Right ventricle myocardium inferior (tissue), 1 donor: Measurements from ENCODE around the gene EPM2A. TPM values are rescaled to one million over a fixed set of nuclear protein-coding genes. Genes with fewer than 3 reads are reported as not detected.
A peak's percentile ranks its signal among the peaks of the same experiment; 100 is the strongest.

Experiments
- ATAC-seq: fragments of 200-7000 bp; cut with Tn5 transposase; one replicate; pipeline ENCODE4 v1.9.1; 2020; ENCODE audit warnings: mild to moderate bottlenecking, moderate library complexity
- DNase-seq: peaks from one replicate; pipeline ENCODE4 v3.0.0; 2021; ENCODE audit errors: missing footprints
- intact Hi-C: fragments of 100-400 bp; cut with DNase I; formaldehyde crosslinking; loops from one replicate; pipeline ENCODE4 v1.11.0; 2022
- total RNA-seq: library from RNA; stranded (reverse); fragmentation: NEBNext Ultra II Directional; extraction: Animal tissue kit (Norgen Biotek cat#: 25700); gene quantifications from one replicate; pipeline ENCODE4 v1.2.1, GENCODE V29; 2021
- donor health status: DM: no; HTN: yes; CAD: no; lungs with severe emphysema.

EPM2A gene
- total RNA-seq, 1 donor from 2014 or later, result 47.3 TPM

DNA sequence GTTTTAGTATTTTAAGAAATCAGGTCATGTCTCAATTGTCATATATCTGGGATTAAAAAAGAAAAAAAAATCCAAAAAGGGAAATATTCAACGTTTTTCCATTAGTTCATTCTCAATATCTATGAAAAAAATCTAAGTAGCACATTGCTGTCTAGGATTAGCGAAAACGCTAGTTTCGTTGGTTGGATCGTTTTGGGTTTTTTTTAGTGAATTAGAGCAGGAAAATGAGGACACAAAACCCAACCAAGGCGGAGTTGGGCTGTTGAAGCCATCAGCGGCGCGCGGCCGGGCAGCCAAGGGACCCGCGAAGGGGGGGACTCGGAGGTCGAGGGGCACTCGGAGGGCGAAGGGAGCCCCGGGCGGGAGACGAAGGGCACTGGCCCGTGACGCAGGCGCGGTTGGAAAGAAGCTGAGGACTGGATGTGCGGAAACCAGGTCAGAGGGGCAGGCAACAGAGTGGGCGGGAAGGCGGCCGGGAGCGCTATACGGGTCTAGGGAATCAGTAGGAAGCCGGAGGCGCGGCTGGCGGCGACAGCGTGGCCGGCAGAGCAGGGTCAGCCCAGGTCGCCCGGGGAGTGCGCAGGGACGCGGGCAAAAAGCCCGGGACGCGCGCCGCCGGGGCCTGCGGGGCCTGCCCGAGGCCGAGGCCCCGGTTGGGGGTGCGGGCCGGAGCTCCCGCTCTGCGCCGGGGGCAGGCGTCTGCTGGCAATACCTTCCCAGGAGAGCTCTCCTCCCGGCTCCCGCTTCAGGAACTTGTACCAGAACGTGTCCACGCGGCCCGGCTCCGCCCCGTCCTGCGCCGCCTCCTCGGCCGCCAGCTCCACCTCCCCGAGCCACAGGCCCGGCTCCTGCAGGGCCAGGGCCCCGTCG is 599 bp downstream of the EPM2A start:
- intact Hi-C loops, result loop anchor here (1.0 to 10.0 kb wide), 3 partner anchors 82 to 810 kb away; partner anchors contain the start of gene RAB32
- ATAC-seq, result peak; percentile 93

DNA sequence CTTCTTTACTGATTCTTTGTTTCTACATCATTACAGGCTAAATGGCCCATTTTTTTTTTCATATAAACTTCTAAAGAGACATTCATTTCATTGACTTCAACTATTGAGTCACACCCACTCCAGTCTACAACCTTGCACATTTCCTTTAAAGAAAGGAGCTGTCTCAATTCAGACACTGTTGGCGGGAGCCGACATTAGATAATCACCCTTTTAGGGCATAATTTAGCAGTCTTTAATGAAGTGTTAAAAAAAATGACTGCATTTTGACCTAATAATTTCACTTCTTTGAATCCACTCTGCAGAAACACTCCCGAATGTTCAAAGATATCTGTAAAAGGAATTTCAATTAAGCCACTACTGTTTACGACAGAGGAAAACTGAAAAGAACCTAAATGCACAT is 1.5 kb downstream of the EPM2A start:
- intact Hi-C loops, result loop anchor here (10.0 kb wide), 2 partner anchors 151 to 811 kb away; partner anchors contain the start of gene RAB32
- DNase-seq, result no peak
- no peak for ATAC-seq

More for the DNA sequence above, 599 bp downstream of the EPM2A start:
- DNase-seq, result peak; percentile 95

GRCh38 chr6:145733207-145733606 is 2.1 kb downstream of the EPM2A start:
- ATAC-seq (no peak), DNase-seq (no peak)
- intact Hi-C loops, result loop anchor here (10.0 kb wide), 2 partner anchors 152 to 812 kb away; partner anchors contain the start of gene RAB32

- intact Hi-C loops, result loop anchor here (10.0 kb wide), 2 partner anchors 153 to 813 kb away; partner anchors contain the start of gene RAB32
- DNase-seq, result no peak
- no peak for ATAC-seq
These were observed 3.9 kb downstream of the EPM2A start for GRCh38 chr6:145731447-145731846.

DNA sequence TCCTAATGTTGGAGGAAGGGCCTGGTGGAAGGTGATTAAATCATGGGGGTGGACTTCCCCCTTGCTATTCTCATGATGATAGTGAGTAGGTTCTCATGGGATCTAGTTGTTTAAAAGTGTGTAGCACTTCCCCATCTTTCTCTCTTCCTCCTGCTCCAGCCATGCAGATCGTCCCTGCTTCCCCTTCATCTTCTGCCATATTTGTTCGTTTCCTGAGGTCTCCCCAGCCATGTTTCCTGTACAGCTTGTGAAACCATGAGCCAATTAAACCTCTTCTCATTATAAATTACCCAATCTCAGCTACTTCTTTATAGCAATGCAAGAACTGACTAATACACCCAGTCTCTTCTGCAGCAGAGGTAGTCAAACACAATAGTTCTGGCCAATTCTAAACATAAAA is 5.4 kb downstream of the EPM2A start:
- intact Hi-C loops, result loop anchor here (10.0 kb wide), 2 partner anchors 155 to 815 kb away; partner anchors contain the start of gene RAB32
- no peak for ATAC-seq
- no peak for DNase-seq

DNA sequence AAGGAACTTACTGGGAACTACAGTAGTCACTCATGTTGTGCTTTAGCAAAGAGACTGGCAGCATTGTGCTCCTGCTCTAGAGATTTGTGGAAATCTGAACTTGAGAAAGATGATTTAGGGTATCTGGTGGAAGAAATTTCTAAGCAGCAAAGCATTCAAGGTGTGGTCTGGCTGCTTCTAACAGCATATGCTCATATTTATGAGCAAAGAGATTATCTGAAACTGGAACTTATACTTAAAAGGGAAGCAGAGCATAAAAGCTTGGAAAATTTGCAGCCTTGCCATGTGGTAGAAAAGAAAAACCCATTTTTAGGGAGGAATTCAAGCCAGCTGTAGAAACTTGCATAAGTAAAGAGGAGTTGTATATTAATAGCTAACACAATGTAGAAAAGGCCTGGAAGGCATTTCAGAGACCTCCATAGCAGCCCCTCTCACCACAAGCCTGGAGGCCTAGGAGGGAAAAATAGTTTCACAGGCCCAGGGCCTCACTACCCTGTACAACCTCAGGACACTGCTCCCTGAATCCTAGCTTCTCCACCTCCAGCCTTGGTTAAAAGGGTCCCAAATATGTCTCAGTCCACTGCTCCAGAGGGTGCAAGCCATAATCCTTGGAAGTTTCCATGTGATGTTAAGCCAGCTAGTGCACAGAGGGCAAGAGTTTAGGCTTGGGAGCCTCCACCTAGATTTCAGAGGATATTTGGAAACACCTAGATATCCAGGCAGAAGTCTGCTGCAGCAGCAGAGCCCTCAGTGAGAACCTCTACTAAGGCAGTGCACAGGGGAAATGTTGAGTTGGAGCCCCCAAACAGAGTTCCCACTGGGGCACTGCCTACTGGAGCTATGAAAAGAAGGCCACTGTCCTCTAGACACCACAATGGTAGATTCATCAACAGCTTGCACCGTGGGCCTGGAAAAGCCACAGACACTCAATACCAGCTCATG is 6.6 kb downstream of the EPM2A start:
- intact Hi-C loops, result no loop called here
- ATAC-seq, result no peak
- DNase-seq, result no peak

DNA sequence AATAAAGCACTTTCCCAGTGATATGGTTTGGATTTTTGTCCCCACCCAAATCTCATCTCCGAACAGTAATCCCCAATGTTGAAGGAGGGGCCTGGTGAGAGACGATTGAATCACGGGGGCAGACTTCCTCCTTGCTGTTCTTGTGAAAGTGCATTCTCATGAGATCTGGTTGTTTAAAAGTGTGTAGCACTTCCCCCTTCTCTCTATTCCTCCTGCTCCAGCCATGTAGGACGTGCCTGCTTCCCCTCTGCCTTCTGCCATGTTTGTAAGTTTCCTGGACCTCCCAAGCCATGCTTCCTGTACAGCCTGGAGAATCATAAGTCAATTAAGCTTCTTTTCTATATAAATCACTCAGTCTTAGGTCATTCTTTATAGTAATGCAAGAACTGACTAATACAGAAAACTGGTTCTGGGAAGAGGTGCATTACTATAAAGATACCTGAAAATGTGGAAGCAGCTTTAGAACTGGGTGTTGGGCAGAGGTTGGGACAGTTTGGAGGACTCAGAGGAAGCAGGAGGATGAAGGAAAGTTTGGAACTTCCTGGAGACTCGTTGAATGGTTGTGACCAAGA is 7.4 kb downstream of the EPM2A start:
- intact Hi-C loops, result no loop called here
- DNase-seq, result no peak
- ATAC-seq, result no peak

DNA sequence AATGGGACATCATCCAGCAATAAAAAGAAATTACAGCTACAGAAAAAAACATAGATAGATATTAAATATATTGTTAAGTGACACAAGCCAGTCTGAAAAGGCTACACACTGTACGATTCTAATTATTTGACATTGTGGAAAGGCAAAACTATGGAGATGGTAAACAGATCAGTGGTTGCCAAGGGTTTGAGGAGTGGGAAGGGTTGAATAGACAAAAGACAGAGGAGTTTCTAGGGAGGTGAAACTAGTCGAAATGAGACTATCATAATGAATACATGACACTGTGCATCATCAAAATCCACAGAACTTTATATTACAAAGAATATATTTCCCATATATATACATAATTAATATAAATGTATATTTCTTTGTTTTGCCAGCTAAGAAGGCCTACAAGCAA is 9.8 kb downstream of the EPM2A start:
- DNase-seq (no peak), ATAC-seq (no peak)
- intact Hi-C loops, result no loop called here

DNA sequence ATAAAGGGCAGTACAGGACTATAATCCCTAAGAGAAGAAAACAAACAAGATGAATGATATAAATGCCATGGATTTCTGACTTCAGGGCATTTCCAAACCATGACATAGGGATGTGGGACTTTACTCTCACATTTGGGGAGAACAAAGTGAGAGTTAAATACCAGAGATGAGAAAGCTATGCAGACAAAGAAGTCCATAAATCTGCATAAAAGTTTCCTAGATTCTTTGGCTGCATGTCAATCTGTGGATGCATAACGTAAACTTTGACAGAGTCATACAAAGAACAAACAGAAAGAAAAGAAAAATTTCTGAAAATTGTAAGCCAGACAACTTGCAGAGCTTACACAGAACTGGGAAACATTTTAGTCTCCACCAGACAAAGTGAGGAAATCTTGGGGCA is 11.7 kb downstream of the EPM2A start:
- intact Hi-C loops, result no loop called here
- DNase-seq (no peak), ATAC-seq (no peak)

GRCh38 chr6:145722190-145722589 is 13.1 kb downstream of the EPM2A start:
- intact Hi-C loops, result no loop called here
- no peak for ATAC-seq

DNA sequence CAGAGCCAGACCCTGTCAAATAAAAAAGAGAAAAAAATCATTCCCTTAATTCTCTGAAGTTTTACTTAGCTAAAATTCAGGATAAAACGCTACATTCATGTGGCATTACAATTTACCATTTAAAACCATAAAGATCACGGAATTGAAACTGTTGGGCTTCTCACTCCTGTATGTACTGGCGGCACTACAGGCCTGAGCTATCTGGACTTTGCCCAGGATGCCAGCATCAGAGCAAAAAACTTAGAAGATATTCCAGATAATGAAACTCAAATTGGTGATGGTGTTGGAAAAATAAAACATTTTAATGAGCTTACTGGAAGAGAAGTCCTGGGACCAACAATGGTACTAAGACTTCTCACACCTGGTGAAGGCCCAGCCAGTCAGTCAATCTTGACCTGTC is 14.2 kb downstream of the EPM2A start:
- intact Hi-C loops, result no loop called here
- no peak for ATAC-seq

More at GRCh38 chr6:145722190-145722589, 13.1 kb downstream of the EPM2A start:
- DNase-seq, result no peak

GRCh38 chr6:145715426-145715825 is 19.9 kb downstream of the EPM2A start:
- intact Hi-C loops, result no loop called here
- no peak for DNase-seq
- no peak for ATAC-seq

More for the DNA sequence above, 14.2 kb downstream of the EPM2A start:
- no peak for DNase-seq

- ATAC-seq (no peak), DNase-seq (no peak)
- intact Hi-C loops, result no loop called here
These were observed 20.6 kb downstream of the EPM2A start for GRCh38 chr6:145714731-145715130.

GRCh38 chr6:145713773-145714172 is 21.5 kb downstream of the EPM2A start:
- DNase-seq (no peak), ATAC-seq (no peak)
- intact Hi-C loops, result no loop called here

DNA sequence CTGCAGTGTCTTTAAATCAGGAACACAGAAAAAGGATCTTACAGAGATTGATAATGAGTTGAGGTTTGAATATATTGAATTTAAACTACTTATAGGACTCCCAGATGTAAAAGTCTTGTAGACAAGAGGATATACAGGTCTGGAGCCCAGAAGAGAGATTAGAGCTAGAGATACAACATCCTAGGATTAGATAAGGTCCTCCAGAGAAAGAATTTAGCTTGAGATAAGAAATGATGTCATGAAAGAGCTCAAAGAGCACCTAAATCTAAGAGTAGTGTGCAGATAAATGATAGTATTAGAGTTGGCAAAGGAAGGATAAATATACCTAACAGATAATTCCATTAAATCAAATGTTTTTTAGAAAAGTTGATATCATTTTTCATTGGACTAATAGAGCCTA is 23.9 kb downstream of the EPM2A start:
- DNase-seq, result no peak
- intact Hi-C loops, result no loop called here
- ATAC-seq, result no peak

DNA sequence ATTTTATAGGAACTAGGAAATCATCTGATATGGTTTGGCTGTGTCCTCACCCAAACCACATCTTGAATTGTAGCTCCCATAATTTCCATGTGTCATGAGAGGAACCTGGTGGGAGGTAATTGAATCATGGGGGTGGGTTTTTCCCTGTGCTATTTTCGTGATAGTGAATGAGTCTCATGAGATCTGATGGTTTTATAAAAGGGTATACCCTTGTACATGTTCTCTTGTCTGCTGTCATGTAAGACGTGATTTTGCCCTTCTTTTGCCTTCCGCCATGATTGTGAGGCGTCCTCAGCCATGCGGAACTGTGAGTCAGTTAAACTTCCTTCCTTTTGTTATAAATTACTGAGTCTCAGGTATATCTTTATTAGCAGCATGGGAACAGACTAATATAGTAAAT is 27.9 kb downstream of the EPM2A start:
- intact Hi-C loops, result no loop called here
- ATAC-seq, result no peak
- no peak for DNase-seq

GRCh38 chr6:145705561-145705960 is 29.8 kb downstream of the EPM2A start:
- intact Hi-C loops, result no loop called here
- no peak for ATAC-seq
- no peak for DNase-seq

GRCh38 chr6:145704143-145704781 is 31.1 kb downstream of the EPM2A start:
- intact Hi-C loops, result no loop called here
- DNase-seq (no peak), ATAC-seq (no peak)
